GM06990 (cell line): Measurements from ENCODE around the gene MBOAT1.

Experiments used
- DNase-seq: peaks from one replicate; pipeline ENCODE4 v3.0.0-alpha.2; 2011; ENCODE audit not compliant: insufficient read length; ENCODE audit errors: extremely low read depth
- H3K27me3 ChIP-seq: replicated peaks from 2 replicates; pipeline ENCODE4 v1.6.0; 2011; ENCODE audit warnings: low read length; ENCODE audit not compliant: control insufficient read depth, insufficient read depth
- H3K36me3 ChIP-seq: 2 replicates; pipeline ENCODE4 v1.5.1; 2011; ENCODE audit warnings: low read length; ENCODE audit not compliant: control insufficient read depth, insufficient read depth
- H3K4me3 ChIP-seq: replicated peaks from 2 replicates; pipeline ENCODE4 v1.5.1; 2011; ENCODE audit warnings: low read depth, mild to moderate bottlenecking, control low read depth, low read length
- CTCF ChIP-seq: IDR thresholded peaks from 2 replicates; pipeline ENCODE4 v1.5.1; 2011; ENCODE audit warnings: low read length, control low read depth, mild to moderate bottlenecking, inconsistent platforms; ENCODE audit not compliant: insufficient read depth, poor library complexity, severe bottlenecking

The MBOAT1 gene

GRCh38 chr6:20124545-20124944, 87.7 kb downstream of the MBOAT1 start:
- H3K27me3 ChIP-seq, result no peaks in the 10 kb centered on the region
- no peak for TF ChIP-seq CTCF
- H3K4me3 ChIP-seq, result no peak overlapping the region
- no peaks in the 10 kb centered on the region; the same call in none of the 2 replicates for H3K36me3 ChIP-seq
- no peak for DNase-seq

- Histone ChIP-seq H3K36me3 (no peaks in the 10 kb centered on the region), H3K4me3 (no peak overlapping the region), H3K27me3 (no peaks in the 10 kb centered on the region)
- DNase-seq, result no peak
- TF ChIP-seq CTCF, result no peak
Observed at GRCh38 chr6:20119485-20119884, 92.8 kb downstream of the MBOAT1 start.

- H3K27me3 ChIP-seq, result no peaks in the 10 kb centered on the region
- no peaks in the 10 kb centered on the region for H3K36me3 ChIP-seq
- DNase-seq, result no peak
- TF ChIP-seq CTCF, result no peak
- no peak overlapping the region for H3K4me3 ChIP-seq
Observed at GRCh38 chr6:20118892-20119291, 93.4 kb downstream of the MBOAT1 start.

DNA sequence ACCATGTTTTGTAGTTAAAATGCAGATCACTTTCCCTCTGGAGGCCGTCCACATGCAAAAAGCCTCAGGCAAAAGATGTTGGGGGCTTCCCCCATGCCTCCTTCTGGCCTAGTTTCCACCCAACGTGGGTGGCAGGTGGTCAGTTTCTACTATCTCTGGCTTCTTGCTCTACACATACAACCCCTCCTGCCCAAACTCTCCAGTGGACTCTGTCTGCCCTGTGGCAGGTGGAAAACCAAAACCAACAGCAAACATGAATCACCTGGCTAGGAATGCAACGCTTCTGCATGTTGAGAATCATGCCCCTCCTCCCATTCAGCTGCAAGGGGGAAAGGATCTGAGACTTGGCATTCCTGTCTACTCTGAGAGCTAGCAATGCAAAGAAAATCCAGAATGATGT, 94.8 kb downstream of the MBOAT1 start:
- no peak for DNase-seq

GRCh38 chr6:20116792-20117191, 95.5 kb downstream of the MBOAT1 start:
- no peak for TF ChIP-seq CTCF
- Histone ChIP-seq H3K4me3 (no peak overlapping the region), H3K27me3 (no peaks in the 10 kb centered on the region), H3K36me3 (peaks cover 1% of the 10 kb centered on the region; the same call in 1 of the 2 replicates)
- DNase-seq, result no peak

More for the DNA sequence above, 94.8 kb downstream of the MBOAT1 start:
- peaks cover 1% of the 10 kb centered on the region; the same call in 1 of the 2 replicates for H3K36me3 ChIP-seq
- H3K4me3 ChIP-seq, result no peak overlapping the region
- no peaks in the 10 kb centered on the region for H3K27me3 ChIP-seq
- no peak for TF ChIP-seq CTCF

DNA sequence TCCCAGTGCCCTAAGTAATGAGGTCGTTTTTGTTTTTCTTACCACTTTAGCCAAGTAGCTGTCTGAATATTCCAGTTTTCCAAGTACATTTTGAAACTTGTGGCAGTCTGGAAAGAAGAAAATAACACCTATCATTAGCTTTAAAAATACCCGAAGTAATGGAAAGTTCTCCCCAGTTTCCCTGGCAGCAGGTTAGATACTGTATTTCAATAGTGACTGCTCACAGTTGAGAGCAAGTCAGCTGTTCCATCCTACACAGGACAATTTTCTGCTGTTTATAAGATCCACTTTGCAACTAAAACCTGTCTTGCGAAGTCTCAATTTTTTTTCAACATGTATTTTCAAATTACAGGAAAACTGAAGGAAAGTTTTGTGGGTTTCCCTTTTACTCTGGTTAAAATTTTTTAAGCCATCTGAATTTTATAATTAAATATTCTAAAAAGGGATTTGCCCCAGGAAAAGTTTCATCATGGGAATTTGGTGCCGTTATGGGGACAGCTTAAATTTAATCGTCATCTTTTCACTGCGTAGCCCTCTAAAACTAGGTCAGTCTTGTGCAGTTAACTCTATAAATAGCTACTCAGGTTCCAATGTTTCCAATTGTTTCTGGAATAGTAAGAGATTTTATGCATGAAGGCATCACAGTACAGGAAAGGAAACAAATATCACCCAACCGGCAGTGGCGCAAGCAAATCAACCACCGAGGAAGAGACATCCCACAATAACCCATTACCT, 96.9 kb downstream of the MBOAT1 start:
- no peak overlapping the region for H3K4me3 ChIP-seq
- no peak for TF ChIP-seq CTCF
- H3K36me3 ChIP-seq, result peaks cover 1% of the 10 kb centered on the region; the same call in 1 of the 2 replicates
- DNase-seq, result no peak
- no peaks in the 10 kb centered on the region for H3K27me3 ChIP-seq
